ENCODE results near the gene ZNF397.

The ZNF397 gene

GRCh38 chr18:35236571-35237363, 4.1 kb upstream of the ZNF397 start:
- no peaks in the 10 kb centered on the region for H3K9me3 Mint-ChIP-seq
- H3K4me1 Mint-ChIP-seq: peaks cover 4% of the 10 kb centered on the region
- DNase-seq (no peak), ATAC-seq (no peak)
- no peak overlapping the region for H3K4me3 Mint-ChIP-seq
- H3K27me3 Mint-ChIP-seq: no peaks in the 10 kb centered on the region
- H3K27ac Mint-ChIP-seq: no peak overlapping the region

DNA sequence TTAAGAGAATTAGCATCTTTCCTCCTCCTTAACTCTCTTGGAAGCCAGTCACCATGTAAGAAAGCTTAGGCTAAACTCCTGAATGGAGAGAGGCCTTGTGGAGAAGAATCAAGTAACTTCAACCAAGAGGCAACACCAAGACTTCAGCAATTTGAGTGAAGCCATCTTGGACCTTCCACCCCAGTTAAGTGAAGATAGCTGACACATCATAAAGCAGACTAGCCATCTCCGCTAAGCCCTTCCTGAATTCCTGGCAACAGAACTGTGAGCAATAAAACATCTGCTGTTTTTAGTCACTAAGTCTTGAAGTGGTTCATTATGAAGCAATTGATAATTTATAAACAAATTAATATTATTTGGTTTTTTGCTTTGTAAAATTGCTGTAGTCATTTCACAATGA, 1.5 kb upstream of the ZNF397 start:
- H3K4me1 Mint-ChIP-seq: peaks cover 22% of the 10 kb centered on the region
- H3K27ac Mint-ChIP-seq: no peak overlapping the region
- no peaks in the 10 kb centered on the region for H3K27me3 Mint-ChIP-seq
- H3K4me3 Mint-ChIP-seq: peak overlapping the region in 1 of 2 donors; percentile 12
- no peak for DNase-seq
- no peak for ATAC-seq
- H3K9me3 Mint-ChIP-seq: peaks cover 8 to 10% of the 10 kb centered on the region in 2 donors

- peaks cover 24 to 28% of the 10 kb centered on the region in 2 donors for H3K9me3 Mint-ChIP-seq
- DNase-seq: no peak
- ATAC-seq: no peak
- H3K4me1 Mint-ChIP-seq: peaks cover 33% of the 10 kb centered on the region
- H3K27me3 Mint-ChIP-seq: no peaks in the 10 kb centered on the region
- peak overlapping the region; percentile 94 to 96 for H3K4me3 Mint-ChIP-seq
- peak overlapping the region; percentile 98 for H3K27ac Mint-ChIP-seq
These were observed 592 bp downstream of the ZNF397 start for GRCh38 chr18:35241448-35241804.

GRCh38 chr18:35242426-35242825, 1.6 kb downstream of the ZNF397 start:
- H3K27ac Mint-ChIP-seq: no peak overlapping the region
- H3K4me3 Mint-ChIP-seq: peak overlapping the region in 1 of 2 donors; percentile 25
- ATAC-seq (no peak), DNase-seq (no peak)
- H3K9me3 Mint-ChIP-seq: peaks cover 28 to 34% of the 10 kb centered on the region in 2 donors
- peaks cover 40% of the 10 kb centered on the region for H3K4me1 Mint-ChIP-seq
- no peaks in the 10 kb centered on the region for H3K27me3 Mint-ChIP-seq

DNA sequence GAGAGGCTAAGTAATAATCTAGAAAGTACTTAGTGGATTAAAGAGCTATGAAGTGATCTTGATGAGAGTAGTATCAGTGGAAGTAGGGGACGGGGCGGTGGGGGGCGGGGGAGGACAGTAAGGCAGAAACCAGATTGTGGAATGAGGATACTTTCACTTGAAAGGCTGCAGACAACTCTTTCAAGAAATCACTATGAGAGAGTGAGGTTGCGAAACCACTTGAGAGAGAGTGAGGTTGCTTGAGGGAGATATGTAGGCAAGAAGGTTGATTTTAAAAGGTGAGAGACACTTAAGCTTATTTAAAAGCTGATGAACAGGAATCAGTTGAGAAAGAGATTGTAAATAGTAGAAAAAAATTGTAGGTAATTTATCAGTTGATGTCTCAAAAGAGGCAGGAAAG, 3.8 kb downstream of the ZNF397 start:
- H3K4me3 Mint-ChIP-seq: peak overlapping the region in 1 of 2 donors; percentile 37
- no peak for DNase-seq
- no peak overlapping the region for H3K27ac Mint-ChIP-seq

DNA sequence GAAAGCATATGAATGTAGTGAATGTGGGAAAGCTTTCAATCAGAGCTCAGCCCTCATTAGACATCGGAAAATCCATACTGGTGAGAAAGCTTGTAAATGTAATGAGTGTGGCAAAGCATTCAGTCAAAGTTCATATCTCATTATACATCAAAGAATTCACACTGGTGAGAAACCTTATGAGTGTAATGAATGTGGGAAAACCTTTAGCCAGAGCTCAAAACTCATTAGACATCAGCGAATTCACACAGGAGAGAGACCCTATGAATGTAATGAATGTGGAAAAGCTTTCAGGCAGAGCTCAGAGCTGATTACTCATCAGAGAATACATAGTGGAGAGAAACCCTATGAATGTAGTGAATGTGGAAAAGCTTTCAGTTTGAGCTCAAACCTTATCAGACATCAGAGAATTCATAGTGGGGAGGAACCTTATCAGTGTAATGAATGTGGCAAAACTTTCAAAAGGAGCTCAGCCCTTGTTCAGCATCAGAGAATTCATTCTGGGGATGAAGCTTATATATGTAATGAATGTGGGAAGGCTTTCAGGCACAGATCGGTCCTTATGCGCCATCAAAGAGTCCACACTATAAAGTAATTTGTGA, 5.0 kb downstream of the ZNF397 start:
- no peak for ATAC-seq
- H3K4me3 Mint-ChIP-seq: no peak overlapping the region

More for the DNA sequence above, 3.8 kb downstream of the ZNF397 start:
- peaks cover 28 to 41% of the 10 kb centered on the region in 2 donors for H3K9me3 Mint-ChIP-seq
- H3K27me3 Mint-ChIP-seq: no peaks in the 10 kb centered on the region
- peaks cover 36% of the 10 kb centered on the region for H3K4me1 Mint-ChIP-seq
- no peak for ATAC-seq

DNA sequence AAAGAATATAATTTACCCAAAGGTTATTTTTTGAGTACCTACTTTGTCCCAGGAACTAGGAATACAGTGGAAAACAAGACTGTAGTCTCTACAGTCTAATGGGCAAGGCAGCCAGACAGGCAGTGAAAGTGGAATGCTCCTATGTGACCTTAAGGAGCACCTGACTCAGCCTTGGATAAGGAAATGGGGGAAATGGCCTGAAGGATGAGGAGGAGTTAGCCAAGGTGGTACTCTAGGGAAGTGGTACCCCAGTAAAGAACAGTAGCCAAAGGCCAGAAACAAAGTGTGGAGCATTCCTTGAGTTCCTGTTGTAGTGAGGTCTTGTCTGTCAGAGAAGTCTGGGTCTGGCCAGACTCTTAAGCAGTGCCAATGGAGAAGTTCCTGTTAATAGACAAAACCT, 6.0 kb downstream of the ZNF397 start:
- DNase-seq (no peak), ATAC-seq (no peak)
- Mint-ChIP-seq H3K27me3 (no peaks in the 10 kb centered on the region), H3K4me1 (peaks cover 36% of the 10 kb centered on the region), H3K9me3 (peaks cover 40 to 53% of the 10 kb centered on the region in 2 donors), H3K4me3 (no peak overlapping the region), H3K27ac (no peak overlapping the region)

More for the DNA sequence above, 5.0 kb downstream of the ZNF397 start:
- Mint-ChIP-seq H3K27me3 (no peaks in the 10 kb centered on the region), H3K9me3 (peaks cover 33 to 47% of the 10 kb centered on the region in 2 donors), H3K27ac (no peak overlapping the region), H3K4me1 (peaks cover 36% of the 10 kb centered on the region)
- no peak for DNase-seq

DNA sequence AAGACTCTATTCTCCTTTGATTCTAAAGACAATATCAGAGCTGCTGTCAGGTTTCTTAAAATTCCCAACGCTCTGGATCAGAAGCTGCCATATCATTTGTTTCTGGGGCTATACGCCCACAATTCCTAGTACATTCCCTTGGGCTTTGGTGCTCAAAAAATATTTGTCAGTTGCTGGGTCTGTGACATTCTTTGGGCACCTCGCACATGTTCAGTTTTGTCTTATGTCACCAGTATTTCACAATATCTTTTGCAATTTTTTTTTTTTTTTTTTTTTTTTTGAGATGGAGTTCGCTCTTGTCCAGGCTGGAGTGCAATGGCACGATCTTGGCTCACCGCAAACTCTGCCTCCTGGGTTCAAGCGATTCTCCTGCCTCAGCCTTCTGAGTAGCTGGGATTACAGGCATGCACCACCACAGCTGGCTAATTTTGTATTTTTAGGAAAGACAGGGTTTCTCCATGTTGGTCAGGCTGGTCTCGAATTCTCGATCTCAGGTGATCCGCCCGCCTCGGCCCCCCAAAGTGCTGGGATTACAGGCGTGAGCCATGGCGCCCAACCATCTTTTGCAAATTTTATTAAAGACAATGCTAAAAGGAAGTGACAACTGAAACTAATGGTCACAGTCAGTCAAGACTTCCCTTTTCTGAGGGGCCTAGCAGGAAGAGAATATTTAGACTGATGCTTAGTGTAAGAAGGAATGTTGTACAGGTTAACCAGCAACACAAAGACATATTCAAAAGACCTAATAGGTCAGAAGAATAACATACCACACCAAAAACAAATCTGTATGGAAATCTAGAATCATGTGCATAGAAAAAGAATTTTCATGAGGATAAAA, 6.8 kb downstream of the ZNF397 start:
- Mint-ChIP-seq H3K9me3 (peaks cover 48 to 61% of the 10 kb centered on the region in 2 donors), H3K4me3 (no peak overlapping the region), H3K27ac (peak overlapping the region in 1 of 2 donors; percentile 15), H3K27me3 (no peaks in the 10 kb centered on the region), H3K4me1 (peaks cover 32% of the 10 kb centered on the region)
- ATAC-seq (no peak), DNase-seq (no peak)

DNA sequence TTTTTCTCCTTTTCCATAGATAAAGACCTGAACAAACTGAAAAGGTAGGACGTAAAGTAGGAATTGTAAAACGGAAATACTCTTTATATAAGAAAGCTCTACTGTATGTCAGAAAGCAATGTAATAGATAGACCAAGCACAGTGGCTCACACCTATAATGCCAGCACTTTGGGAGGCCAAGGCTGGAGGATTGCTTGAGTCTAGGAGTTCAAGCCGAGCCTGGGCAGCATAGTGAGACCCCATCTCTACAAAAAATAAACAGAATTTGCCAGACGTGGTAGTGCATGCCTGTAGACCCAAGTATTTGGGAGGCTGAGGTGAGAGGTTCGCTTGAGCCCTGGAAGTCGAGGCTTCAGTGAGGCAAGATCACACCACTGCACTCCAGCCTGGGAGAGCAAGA, 7.6 kb downstream of the ZNF397 start:
- DNase-seq: no peak
- Mint-ChIP-seq H3K27ac (no peak overlapping the region), H3K4me1 (peaks cover 27% of the 10 kb centered on the region), H3K27me3 (no peaks in the 10 kb centered on the region), H3K9me3 (peaks cover 54 to 68% of the 10 kb centered on the region in 2 donors), H3K4me3 (no peak overlapping the region)
- ATAC-seq: no peak

- ATAC-seq (no peak), DNase-seq (no peak)
- Mint-ChIP-seq H3K4me1 (no peaks in the 10 kb centered on the region), H3K4me3 (no peak overlapping the region), H3K27ac (no peak overlapping the region), H3K9me3 (peaks cover 37 to 49% of the 10 kb centered on the region in 2 donors), H3K27me3 (no peaks in the 10 kb centered on the region)
These were observed 11.6 kb downstream of the ZNF397 start for GRCh38 chr18:35252466-35252865.

GRCh38 chr18:35253655-35254287, 12.9 kb downstream of the ZNF397 start:
- DNase-seq (no peak), ATAC-seq (no peak)
- H3K27ac Mint-ChIP-seq: no peak overlapping the region
- H3K9me3 Mint-ChIP-seq: peaks cover 37 to 42% of the 10 kb centered on the region in 2 donors
- H3K4me1 Mint-ChIP-seq: no peaks in the 10 kb centered on the region
- no peaks in the 10 kb centered on the region for H3K27me3 Mint-ChIP-seq
- no peak overlapping the region for H3K4me3 Mint-ChIP-seq

- H3K27me3 Mint-ChIP-seq: no peaks in the 10 kb centered on the region
- peaks cover 25 to 29% of the 10 kb centered on the region in 2 donors for H3K9me3 Mint-ChIP-seq
- H3K4me3 Mint-ChIP-seq: no peak overlapping the region
- H3K4me1 Mint-ChIP-seq: no peaks in the 10 kb centered on the region
- H3K27ac Mint-ChIP-seq: no peak overlapping the region
- DNase-seq: no peak
- no peak for ATAC-seq
These were observed 16.1 kb downstream of the ZNF397 start for GRCh38 chr18:35256947-35257346.

DNA sequence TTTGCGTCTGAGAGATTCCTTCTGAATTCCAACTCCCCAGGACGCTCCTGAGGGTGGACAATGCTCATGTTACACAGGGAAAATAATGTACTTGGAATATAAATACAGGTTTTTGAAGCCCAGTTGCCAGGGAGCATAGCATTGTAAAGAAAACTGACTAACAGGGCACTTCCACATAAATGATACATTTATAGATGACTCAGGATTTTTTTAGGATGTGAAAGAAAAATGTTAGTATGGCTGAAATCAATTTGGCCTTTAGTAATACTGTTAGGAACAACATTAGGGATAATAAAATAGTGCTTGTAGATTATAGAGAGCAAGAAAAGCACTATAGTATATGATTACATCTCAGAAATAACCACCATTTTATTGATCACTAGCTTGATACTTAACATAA, 23.6 kb downstream of the ZNF397 start:
- no peak overlapping the region for H3K4me3 Mint-ChIP-seq
- no peak for DNase-seq
- H3K4me1 Mint-ChIP-seq: peaks cover 31% of the 10 kb centered on the region
- no peak for ATAC-seq
- H3K27me3 Mint-ChIP-seq: no peaks in the 10 kb centered on the region
- H3K9me3 Mint-ChIP-seq: peaks cover 20 to 22% of the 10 kb centered on the region in 2 donors
- H3K27ac Mint-ChIP-seq: no peak overlapping the region

- Mint-ChIP-seq H3K4me3 (peak overlapping the region; percentile 92 to 93), H3K27me3 (no peaks in the 10 kb centered on the region), H3K4me1 (peaks cover 31% of the 10 kb centered on the region), H3K27ac (peak overlapping the region; percentile 94 to 98), H3K9me3 (peaks cover 20 to 22% of the 10 kb centered on the region in 2 donors)
- ATAC-seq: peak; percentile 91
- DNase-seq: peak; percentile 64 to 73
These were observed 26.4 kb downstream of the ZNF397 start for GRCh38 chr18:35267161-35267651.

DNA sequence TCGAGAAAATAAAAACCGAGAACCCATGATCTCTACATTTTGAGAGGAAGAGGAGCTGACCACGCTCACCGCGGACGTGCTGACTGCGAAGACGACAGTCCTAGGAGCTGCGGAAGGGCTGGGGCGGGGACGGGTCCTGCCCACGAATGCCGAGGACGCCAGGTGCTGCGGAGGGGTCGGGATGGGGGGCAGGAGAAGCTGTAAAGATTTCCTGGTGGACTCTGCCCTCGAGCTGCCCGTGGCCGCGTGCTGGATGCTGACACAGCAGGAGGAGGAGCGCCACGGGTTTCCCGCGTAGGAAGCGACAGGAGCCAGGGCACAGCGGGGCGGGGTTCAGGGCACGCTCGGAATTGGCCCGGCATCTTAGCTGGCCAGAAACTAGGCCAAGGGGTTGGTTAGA, 27.0 kb downstream of the ZNF397 start:
- peak overlapping the region; percentile 19 to 76 for H3K27ac Mint-ChIP-seq
- H3K27me3 Mint-ChIP-seq: no peaks in the 10 kb centered on the region
- peaks cover 24 to 25% of the 10 kb centered on the region in 2 donors for H3K9me3 Mint-ChIP-seq
- peak overlapping the region; percentile 92 to 93 for H3K4me3 Mint-ChIP-seq
- ATAC-seq (no peak), DNase-seq (no peak)
- peaks cover 31% of the 10 kb centered on the region for H3K4me1 Mint-ChIP-seq
